GM19099 (cell line): ENCODE measurements around the gene CCDC12.

Experiments
- POLR2A ChIP-seq: IDR thresholded peaks from 3 replicates; pipeline ENCODE4 v1.6.1; 2011; ENCODE audit warnings: low read depth; ENCODE audit not compliant: insufficient read length; ENCODE audit errors: extremely low read depth

Gene CCDC12

DNA sequence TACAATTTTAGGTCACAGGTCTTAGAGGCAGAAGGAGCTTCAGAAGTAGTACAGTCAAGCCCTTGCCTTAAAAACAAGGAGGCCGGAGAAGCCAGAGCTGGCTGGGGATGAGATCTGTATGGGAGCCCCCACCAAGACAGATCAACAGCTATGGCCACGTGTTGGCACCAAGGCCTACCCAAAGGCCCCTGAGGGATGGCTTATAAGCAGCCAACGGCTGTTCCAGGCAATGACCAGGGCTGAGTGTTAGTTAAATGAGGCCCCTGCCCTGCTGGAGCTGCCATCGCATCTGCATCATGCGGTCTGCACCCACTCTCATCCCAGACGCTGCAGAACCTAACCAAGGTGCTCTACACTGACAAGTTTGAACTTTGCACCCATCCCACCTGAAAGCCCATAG, 43.3 kb downstream of the CCDC12 start:
- TF ChIP-seq POLR2A = no peak

DNA sequence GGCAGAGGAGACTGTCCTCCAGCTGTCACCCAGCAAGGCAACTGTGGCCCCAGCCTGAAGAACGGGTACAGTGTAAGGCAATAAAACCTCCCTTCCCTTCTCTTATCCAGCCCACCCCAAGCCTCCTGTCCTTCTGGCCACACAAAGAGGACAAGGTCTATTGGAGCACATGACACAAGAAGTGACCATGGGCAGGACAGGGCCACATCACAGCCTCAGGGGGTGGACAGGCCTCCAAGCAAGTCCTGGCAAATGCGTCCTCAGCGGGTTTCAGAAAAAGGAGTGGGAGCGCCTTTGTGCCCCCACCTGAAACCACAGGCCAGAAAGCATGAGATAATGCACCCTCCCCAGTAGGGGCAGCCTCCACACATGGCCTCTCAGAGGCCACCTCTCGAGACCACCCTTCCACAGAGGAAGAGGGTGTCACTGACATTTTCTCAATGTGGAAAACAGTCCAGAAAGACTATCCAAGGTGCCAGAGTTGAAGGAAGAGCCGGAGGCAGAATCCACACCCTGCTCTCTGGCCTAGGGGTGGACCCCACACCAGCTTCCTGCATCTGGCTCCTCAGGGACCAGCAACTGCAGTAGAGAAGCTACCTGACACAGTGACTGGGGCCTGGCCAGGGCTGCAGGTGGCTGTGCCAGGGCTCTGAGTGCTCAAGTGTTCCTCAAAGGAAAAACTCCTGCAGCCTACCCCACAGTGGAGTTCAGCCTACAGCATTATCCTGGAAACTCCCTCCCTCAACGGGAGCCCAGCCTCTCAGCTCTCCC, 43.9 kb downstream of the CCDC12 start:
- no peak for TF ChIP-seq POLR2A

- no peak for TF ChIP-seq POLR2A
Measured at GRCh38 chr3:46931631-46932331, 44.8 kb downstream of the CCDC12 start.

DNA sequence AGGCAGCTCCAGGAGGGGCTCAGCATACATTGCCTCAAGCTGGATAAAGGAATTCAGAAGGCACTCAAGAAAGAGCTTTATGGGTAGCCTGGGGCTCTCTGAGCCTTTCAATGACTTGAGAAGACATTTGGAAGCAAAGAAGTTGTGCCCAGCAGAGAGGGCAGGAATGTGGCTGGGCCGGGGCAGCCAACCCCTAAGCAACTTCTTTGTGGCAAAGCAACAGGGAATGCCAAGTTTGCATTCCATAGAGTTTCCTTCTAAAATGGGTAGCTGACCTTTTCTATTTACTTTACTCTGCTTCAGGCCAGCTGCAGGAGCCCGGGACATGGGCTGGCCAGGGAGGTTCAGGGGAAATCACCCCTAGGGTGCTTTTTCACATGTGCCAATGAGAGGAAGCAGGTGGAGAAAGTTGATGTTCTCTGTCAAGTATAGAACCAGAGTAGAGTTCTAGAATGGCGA, 45.6 kb downstream of the CCDC12 start:
- TF ChIP-seq POLR2A = no peak

DNA sequence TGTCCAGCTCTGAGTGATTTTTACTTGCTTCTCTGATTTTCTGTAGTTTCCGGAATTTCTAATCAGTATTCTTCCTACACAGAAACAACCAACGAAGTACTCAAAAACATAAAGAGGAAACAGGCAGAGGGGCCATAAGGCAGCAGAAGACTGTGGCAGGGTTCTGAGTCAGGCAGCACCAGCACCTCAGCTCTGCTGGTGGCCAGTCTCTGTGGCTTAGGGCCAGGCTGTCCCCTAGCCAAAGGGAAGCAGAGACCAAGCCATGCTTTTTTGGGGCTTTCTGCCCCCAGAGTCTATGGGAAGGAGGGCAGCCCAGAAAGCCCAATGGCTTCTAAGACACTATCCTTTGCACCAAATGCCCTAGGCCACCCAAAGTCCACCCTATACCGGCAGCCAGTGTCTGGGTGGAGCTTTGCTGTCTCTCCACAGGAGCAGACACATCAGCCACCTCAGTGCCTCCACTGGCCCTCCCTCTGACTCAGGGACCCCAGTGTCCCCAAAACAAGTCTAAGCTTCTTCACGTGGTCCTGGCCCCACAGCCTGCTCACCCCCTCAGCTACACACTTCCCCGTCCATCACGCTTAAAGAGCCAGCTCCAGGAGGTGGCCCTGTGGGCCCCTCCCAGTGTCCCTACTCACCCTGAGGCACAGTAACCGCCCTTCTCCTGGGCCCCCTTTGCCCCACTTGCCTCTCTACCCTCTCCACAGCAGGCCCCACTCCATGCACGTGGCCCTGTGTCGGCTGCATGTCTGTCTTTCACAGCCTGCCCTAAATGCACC, 46.2 kb downstream of the CCDC12 start:
- TF ChIP-seq POLR2A = no peak

GRCh38 chr3:46929324-46929723, 47.2 kb downstream of the CCDC12 start:
- no peak for TF ChIP-seq POLR2A

DNA sequence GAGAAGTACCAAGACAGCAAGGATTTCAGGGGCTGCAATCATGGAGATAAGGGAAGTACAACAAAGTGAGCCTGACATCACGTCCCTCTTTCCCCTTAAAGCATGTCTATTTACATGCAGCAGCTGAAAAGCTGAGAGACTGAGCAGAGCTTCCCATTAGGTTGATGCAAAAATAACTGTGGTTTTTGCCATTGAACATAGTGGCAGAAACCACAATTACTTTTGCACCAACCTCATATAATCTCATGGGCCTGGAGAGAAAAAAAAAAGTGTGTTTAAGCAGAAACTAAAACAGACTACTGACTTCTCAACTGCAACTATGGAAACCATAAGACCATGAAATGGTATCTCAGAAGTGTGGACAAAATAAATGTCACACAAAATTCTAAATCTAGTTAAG, 48.3 kb downstream of the CCDC12 start:
- TF ChIP-seq POLR2A = no peak

GRCh38 chr3:46927718-46928073, 48.8 kb downstream of the CCDC12 start:
- TF ChIP-seq POLR2A = no peak

DNA sequence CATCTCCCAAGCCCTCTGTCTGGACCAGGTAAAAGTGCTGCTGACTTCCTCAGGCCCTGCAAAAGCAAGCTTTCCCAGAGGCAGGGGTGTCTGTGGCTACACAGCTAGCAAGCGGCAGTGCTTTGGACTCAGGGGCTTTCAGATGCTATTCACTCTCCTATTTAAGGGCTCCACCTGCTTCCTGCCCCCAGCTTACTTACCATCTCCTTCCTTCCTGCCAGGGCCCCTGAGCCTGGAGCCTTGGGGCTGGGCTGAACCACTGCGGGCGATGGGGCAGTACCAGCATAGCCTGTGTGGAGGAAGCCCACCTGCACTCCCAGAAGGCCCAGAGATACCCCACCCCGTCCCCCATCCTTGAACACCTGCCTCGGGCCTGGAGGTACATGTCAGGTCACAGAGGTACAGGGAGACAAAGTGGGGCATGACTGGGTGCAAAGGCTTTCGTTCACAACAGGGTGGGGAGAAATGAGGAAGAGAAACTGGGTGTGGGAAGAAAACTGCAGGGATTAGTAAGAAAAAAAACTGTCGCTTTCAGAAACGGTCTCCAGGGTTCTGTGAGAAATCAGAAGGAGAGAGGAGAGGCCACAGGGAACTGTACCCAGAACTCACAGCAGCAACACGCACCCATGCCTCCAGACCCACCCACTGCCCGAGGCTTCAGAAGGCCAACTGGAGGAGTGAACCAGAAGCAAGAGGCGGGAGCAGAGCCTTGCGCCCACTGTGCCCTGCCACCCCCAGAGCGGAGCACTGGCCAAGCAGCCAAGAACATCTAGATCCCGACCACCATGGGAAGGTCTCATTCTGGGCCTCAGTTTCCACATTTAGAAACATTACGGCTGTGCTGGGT, 49.5 kb downstream of the CCDC12 start:
- peak; percentile 47 for TF ChIP-seq POLR2A

GRCh38 chr3:46926447-46926846, 50.1 kb downstream of the CCDC12 start:
- TF ChIP-seq POLR2A = no peak

DNA sequence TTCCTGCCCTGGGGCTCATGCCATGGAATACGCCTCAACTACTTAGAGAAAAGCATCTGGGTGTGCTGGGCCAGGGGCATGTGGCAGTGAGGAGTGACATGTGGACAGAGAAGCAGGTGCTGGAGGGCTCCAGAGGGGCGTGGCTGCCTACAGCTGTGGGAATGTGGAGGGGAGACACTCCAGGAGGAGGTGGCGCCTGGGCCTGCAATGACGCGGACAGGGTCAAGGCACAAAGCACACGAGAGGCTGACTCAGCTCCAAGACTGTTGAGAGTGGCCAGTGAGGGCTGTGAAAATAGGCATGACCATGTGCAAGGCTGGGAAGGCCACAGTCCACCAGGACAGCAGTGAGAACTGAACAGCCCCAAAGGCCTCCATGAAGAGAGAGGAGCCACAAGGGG, 50.5 kb downstream of the CCDC12 start:
- TF ChIP-seq POLR2A = no peak

DNA sequence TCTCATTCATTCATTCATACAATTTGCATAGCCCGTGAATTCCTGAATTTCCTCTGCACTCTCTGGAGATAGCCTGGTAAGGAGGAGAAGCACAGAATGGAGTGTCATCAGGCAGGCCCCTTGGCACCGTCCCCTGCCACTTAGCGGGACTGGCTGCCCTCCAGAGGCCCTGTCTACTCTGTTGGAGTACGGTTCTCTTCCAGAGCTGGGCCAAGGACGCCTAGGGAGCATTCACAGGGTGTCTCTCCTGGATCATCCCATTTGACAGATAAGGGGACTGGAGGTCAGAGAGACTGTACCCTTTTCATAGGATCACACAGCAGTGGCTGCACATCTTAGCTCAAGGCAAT, 51.0 kb downstream of the CCDC12 start:
- no peak for TF ChIP-seq POLR2A

DNA sequence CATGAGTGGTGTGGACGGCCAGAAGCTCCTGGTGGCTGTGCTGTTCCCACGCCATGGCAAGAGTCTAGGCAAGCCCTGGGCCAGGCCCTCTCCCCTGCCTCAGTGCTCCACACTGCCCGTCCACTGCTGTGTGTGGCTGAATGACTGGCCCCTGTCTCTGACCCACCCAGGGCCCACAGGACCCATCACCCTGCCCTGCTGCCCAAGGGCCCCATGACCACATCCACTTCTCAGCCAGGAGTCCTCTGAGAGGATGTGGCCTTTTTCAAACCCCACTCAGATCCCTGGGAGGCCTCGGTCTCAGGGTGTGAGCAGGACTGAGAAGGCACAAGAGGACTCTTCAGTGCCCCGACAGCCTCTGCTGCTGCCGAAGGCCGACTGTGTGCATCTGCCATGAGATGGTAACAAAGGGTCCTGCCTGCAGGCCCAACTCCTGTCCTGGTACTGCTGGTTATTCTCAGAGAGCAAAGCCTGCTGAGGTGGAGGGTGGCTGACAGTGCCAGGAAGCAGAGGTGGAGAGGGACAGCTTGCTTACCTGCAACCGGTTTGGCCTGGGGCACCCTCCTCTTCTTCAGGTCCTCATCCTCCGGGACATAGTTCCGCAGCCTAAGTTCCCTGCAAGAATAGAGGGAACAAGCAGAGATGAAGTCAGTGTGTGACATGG, 51.5 kb downstream of the CCDC12 start:
- TF ChIP-seq POLR2A = no peak
